H1 (cell line): ENCODE results near the gene NMB.

ENCODE experiments used
- TF ChIP-seq, protein P1 (sequence below), 3 experiments: IDR thresholded peaks; 1 replicate in 2 of 3; 2 replicates in 1 of 3; pipeline versions ENCODE4 v1.5.1 to v1.6.1; 2011; ENCODE audit warnings: low read length in 3 of 3, mild to moderate bottlenecking in 3 of 3, inconsistent platforms in 2 of 3, low read depth in 1 of 3, moderate library complexity in 1 of 3; ENCODE audit not compliant: insufficient read depth in 1 of 3; ENCODE audit errors: control extremely low read depth in 1 of 3
- TF ChIP-seq, protein P2 (sequence below): fragments of 300-600 bp; sonication (generic); IDR thresholded peaks from 2 replicates; pipeline ENCODE4 v1.7.1; 2012; ENCODE audit warnings: low read length, moderate library complexity, mild to moderate bottlenecking, inconsistent platforms; ENCODE audit not compliant: insufficient replicate concordance

DNA sequence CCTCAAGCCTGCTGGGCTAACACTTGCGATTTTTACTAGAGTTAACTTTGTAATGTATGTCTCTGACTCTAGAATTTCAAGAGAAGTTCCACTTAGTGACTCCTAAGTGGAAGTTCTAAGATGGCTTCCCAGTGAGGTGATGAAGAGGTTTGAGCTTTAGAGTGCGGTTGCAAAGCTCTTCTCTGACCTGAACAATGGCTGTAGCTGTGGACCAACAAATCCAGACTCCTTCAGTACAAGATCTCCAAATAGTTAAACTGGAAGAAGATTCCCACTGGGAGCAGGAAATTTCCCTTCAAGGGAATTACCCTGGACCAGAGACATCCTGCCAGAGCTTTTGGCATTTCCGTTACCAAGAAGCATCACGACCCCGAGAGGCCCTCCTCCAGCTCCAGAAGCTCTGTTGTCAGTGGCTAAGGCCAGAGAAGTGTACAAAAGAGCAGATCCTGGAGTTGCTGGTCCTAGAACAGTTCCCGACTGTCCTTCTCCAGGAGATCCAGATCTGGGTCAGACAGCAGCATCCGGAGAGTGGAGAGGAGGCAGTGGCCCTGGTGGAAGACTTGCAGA, 26.2 kb downstream of the NMB start:
- TF ChIP-seq, protein P1, sequence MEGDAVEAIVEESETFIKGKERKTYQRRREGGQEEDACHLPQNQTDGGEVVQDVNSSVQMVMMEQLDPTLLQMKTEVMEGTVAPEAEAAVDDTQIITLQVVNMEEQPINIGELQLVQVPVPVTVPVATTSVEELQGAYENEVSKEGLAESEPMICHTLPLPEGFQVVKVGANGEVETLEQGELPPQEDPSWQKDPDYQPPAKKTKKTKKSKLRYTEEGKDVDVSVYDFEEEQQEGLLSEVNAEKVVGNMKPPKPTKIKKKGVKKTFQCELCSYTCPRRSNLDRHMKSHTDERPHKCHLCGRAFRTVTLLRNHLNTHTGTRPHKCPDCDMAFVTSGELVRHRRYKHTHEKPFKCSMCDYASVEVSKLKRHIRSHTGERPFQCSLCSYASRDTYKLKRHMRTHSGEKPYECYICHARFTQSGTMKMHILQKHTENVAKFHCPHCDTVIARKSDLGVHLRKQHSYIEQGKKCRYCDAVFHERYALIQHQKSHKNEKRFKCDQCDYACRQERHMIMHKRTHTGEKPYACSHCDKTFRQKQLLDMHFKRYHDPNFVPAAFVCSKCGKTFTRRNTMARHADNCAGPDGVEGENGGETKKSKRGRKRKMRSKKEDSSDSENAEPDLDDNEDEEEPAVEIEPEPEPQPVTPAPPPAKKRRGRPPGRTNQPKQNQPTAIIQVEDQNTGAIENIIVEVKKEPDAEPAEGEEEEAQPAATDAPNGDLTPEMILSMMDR (IDR thresholded peaks at IDR 0.05; ENCODE audit: control extremely low read depth in 1 of 3, insufficient read depth in 1 of 3, low read depth in 1 of 3, low read length in 3 of 3): no peak
- TF ChIP-seq, protein P2, sequence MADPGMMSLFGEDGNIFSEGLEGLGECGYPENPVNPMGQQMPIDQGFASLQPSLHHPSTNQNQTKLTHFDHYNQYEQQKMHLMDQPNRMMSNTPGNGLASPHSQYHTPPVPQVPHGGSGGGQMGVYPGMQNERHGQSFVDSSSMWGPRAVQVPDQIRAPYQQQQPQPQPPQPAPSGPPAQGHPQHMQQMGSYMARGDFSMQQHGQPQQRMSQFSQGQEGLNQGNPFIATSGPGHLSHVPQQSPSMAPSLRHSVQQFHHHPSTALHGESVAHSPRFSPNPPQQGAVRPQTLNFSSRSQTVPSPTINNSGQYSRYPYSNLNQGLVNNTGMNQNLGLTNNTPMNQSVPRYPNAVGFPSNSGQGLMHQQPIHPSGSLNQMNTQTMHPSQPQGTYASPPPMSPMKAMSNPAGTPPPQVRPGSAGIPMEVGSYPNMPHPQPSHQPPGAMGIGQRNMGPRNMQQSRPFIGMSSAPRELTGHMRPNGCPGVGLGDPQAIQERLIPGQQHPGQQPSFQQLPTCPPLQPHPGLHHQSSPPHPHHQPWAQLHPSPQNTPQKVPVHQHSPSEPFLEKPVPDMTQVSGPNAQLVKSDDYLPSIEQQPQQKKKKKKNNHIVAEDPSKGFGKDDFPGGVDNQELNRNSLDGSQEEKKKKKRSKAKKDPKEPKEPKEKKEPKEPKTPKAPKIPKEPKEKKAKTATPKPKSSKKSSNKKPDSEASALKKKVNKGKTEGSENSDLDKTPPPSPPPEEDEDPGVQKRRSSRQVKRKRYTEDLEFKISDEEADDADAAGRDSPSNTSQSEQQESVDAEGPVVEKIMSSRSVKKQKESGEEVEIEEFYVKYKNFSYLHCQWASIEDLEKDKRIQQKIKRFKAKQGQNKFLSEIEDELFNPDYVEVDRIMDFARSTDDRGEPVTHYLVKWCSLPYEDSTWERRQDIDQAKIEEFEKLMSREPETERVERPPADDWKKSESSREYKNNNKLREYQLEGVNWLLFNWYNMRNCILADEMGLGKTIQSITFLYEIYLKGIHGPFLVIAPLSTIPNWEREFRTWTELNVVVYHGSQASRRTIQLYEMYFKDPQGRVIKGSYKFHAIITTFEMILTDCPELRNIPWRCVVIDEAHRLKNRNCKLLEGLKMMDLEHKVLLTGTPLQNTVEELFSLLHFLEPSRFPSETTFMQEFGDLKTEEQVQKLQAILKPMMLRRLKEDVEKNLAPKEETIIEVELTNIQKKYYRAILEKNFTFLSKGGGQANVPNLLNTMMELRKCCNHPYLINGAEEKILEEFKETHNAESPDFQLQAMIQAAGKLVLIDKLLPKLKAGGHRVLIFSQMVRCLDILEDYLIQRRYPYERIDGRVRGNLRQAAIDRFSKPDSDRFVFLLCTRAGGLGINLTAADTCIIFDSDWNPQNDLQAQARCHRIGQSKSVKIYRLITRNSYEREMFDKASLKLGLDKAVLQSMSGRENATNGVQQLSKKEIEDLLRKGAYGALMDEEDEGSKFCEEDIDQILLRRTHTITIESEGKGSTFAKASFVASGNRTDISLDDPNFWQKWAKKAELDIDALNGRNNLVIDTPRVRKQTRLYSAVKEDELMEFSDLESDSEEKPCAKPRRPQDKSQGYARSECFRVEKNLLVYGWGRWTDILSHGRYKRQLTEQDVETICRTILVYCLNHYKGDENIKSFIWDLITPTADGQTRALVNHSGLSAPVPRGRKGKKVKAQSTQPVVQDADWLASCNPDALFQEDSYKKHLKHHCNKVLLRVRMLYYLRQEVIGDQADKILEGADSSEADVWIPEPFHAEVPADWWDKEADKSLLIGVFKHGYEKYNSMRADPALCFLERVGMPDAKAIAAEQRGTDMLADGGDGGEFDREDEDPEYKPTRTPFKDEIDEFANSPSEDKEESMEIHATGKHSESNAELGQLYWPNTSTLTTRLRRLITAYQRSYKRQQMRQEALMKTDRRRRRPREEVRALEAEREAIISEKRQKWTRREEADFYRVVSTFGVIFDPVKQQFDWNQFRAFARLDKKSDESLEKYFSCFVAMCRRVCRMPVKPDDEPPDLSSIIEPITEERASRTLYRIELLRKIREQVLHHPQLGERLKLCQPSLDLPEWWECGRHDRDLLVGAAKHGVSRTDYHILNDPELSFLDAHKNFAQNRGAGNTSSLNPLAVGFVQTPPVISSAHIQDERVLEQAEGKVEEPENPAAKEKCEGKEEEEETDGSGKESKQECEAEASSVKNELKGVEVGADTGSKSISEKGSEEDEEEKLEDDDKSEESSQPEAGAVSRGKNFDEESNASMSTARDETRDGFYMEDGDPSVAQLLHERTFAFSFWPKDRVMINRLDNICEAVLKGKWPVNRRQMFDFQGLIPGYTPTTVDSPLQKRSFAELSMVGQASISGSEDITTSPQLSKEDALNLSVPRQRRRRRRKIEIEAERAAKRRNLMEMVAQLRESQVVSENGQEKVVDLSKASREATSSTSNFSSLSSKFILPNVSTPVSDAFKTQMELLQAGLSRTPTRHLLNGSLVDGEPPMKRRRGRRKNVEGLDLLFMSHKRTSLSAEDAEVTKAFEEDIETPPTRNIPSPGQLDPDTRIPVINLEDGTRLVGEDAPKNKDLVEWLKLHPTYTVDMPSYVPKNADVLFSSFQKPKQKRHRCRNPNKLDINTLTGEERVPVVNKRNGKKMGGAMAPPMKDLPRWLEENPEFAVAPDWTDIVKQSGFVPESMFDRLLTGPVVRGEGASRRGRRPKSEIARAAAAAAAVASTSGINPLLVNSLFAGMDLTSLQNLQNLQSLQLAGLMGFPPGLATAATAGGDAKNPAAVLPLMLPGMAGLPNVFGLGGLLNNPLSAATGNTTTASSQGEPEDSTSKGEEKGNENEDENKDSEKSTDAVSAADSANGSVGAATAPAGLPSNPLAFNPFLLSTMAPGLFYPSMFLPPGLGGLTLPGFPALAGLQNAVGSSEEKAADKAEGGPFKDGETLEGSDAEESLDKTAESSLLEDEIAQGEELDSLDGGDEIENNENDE: no peak
